Lower leg skin (tissue), 3 donors: ENCODE results near the gene MSANTD1.

Experiments used
- CTCF ChIP-seq, 3 donors: fragments of 450-650 bp; IDR thresholded peaks; one replicate each; pipeline ENCODE4 v1.5.1; 2016; ENCODE audit warnings: antibody characterized with exemption in 3 of 3, mild to moderate bottlenecking in 3 of 3, moderate library complexity in 2 of 3
- POLR2A ChIP-seq, 2 donors: fragments of 450-650 bp; IDR thresholded peaks; one replicate each; pipeline ENCODE4 v1.6.1; 2016 to 2017; ENCODE audit warnings: antibody characterized with exemption in 2 of 2, mild to moderate bottlenecking in 1 of 2, moderate library complexity in 1 of 2

GRCh38 chr4:3202836-3203820 is 45.8 kb upstream of the MSANTD1 start:
- TF ChIP-seq CTCF (IDR thresholded peaks at IDR 0.05) = no peak
- TF ChIP-seq POLR2A (IDR thresholded peaks at IDR 0.05) = no peak
